Trophoblast cell (in vitro differentiated cells and primary cell): ENCODE measurements around the gene FKBP5.
"Not testable (repeated sequence)": the region's sequence is repeated elsewhere in the genome, so short reads cannot be mapped to it uniquely, and the experiment has no call there.

Experiments
- DNase-seq, 2 donors: peaks; one replicate each; pipeline ENCODE4 v3.0.0-alpha.2; 2016
- H2AFZ ChIP-seq: 2 replicates; pipeline ENCODE4 v1.6.1; 2013; ENCODE audit warnings: low read length, moderate library complexity, mild to moderate bottlenecking; ENCODE audit not compliant: insufficient read depth, poor library complexity
- H2AK5ac ChIP-seq: 2 replicates; pipeline ENCODE4 v1.6.1; 2013; ENCODE audit warnings: mild to moderate bottlenecking, low read length
- H2BK120ac ChIP-seq: 2 replicates; pipeline ENCODE4 v1.6.1; 2013; ENCODE audit warnings: low read length, mild to moderate bottlenecking, moderate library complexity; ENCODE audit not compliant: insufficient read depth, poor library complexity
- H2BK12ac ChIP-seq: 2 replicates; pipeline ENCODE4 v1.6.1; 2013; ENCODE audit warnings: mild to moderate bottlenecking, low read length, moderate library complexity
- H2BK5ac ChIP-seq: 2 replicates; pipeline ENCODE4 v1.6.1; 2013; ENCODE audit warnings: low read length, low read depth, moderate library complexity, mild to moderate bottlenecking; ENCODE audit not compliant: poor library complexity
- H3K14ac ChIP-seq: 2 replicates; pipeline ENCODE4 v1.6.1; 2013; ENCODE audit warnings: mild to moderate bottlenecking, low read length
- H3K18ac ChIP-seq: 2 replicates; pipeline ENCODE4 v1.6.1; 2013; ENCODE audit warnings: mild to moderate bottlenecking, low read length
- H3K23ac ChIP-seq: 2 replicates; pipeline ENCODE4 v1.6.1; 2013; ENCODE audit warnings: low read length
- H3K27ac ChIP-seq: 2 replicates; pipeline ENCODE4 v1.5.1; 2013; ENCODE audit warnings: low read depth, mild to moderate bottlenecking, inconsistent platforms, low read length, moderate library complexity
- H3K27me3 ChIP-seq: 2 replicates; pipeline ENCODE4 v1.6.1; 2013; ENCODE audit warnings: inconsistent platforms, mild to moderate bottlenecking, low read length, moderate library complexity; ENCODE audit not compliant: insufficient read depth
- H3K36me3 ChIP-seq, 2 experiments: 1 replicate in 1 of 2; 2 replicates in 1 of 2; pipeline ENCODE4 v1.6.1; 2013; ENCODE audit warnings: low read length in 2 of 2, mild to moderate bottlenecking in 2 of 2, moderate library complexity in 1 of 2; ENCODE audit not compliant: insufficient read depth in 2 of 2, control insufficient read depth in 1 of 2
- H3K4ac ChIP-seq: 2 replicates; pipeline ENCODE4 v1.6.1; 2013; ENCODE audit warnings: low read depth, mild to moderate bottlenecking, low read length, moderate library complexity
- H3K4me1 ChIP-seq, 2 experiments: 1 replicate in 1 of 2; 2 replicates in 1 of 2; pipeline ENCODE4 v1.6.1; 2013; ENCODE audit warnings: low read length in 2 of 2, mild to moderate bottlenecking in 2 of 2, moderate library complexity in 1 of 2; ENCODE audit not compliant: insufficient read depth in 2 of 2, control insufficient read depth in 1 of 2
- H3K4me2 ChIP-seq: 2 replicates; pipeline ENCODE4 v1.6.1; 2013; ENCODE audit warnings: inconsistent platforms, mild to moderate bottlenecking, low read length, moderate library complexity
- H3K4me3 ChIP-seq: 2 replicates; pipeline ENCODE4 v1.5.1; 2013; ENCODE audit warnings: mild to moderate bottlenecking, low read depth, low read length, inconsistent platforms
- H3K79me1 ChIP-seq: one replicate; pipeline ENCODE4 v1.6.1; 2013; ENCODE audit warnings: low read length
- H3K79me2 ChIP-seq: 2 replicates; pipeline ENCODE4 v1.6.1; 2013; ENCODE audit warnings: low read length, mild to moderate bottlenecking; ENCODE audit not compliant: control insufficient read depth, insufficient read depth, poor library complexity
- H3K9ac ChIP-seq: 2 replicates; pipeline ENCODE4 v1.6.1; 2013; ENCODE audit warnings: mild to moderate bottlenecking, low read length
- H3K9me3 ChIP-seq: 2 replicates; pipeline ENCODE4 v1.6.1; 2013; ENCODE audit warnings: low read depth, mild to moderate bottlenecking, control low read depth, inconsistent platforms, low read length; ENCODE audit not compliant: insufficient read depth
- H4K12ac ChIP-seq: 2 replicates; pipeline ENCODE4 v1.6.1; 2013; ENCODE audit warnings: low read depth, mild to moderate bottlenecking, low read length, moderate library complexity
- H4K8ac ChIP-seq: 2 replicates; pipeline ENCODE4 v1.6.1; 2013; ENCODE audit warnings: low read depth, mild to moderate bottlenecking, low read length, moderate library complexity
- H4K91ac ChIP-seq: one replicate; pipeline ENCODE4 v1.6.1; 2013; ENCODE audit warnings: low read depth, mild to moderate bottlenecking, low read length, moderate library complexity
- WGBS: extraction: QIAGEN DNeasy Blood & Tissue Kit; methylation state at CpG from one replicate; pipeline ENCODE4 v1.1.7; 2013; ENCODE audit warnings: missing lambda C conversion rate; ENCODE audit not compliant: insufficient read length, insufficient coverage; ENCODE audit errors: extremely low coverage; 5-methylcytosine and 5-hydroxymethylcytosine counted together

FKBP5 gene

GRCh38 chr6:35573495-35574110 lies 115.1 kb downstream of the FKBP5 start:
- H3K9ac ChIP-seq = no peak overlapping the region
- H3K4me1 ChIP-seq = no peaks in the 10 kb centered on the region
- no peak overlapping the region for H3K4me3 ChIP-seq
- no peaks in the 10 kb centered on the region for H3K79me1 ChIP-seq
- no peak overlapping the region for H2BK12ac ChIP-seq
- no peak overlapping the region for H3K4me2 ChIP-seq
- H3K4ac ChIP-seq = no peak overlapping the region
- DNase-seq = no peak
- H2AK5ac ChIP-seq = no peak overlapping the region
- H2AFZ ChIP-seq = no peak overlapping the region
- WGBS = no CpG with 5 or more reads among the region's 3 CpGs
- no peak overlapping the region for H2BK5ac ChIP-seq
- no peak overlapping the region for H3K18ac ChIP-seq
- no peak overlapping the region for H4K8ac ChIP-seq
- H3K27me3 ChIP-seq = no peaks in the 10 kb centered on the region
- H3K9me3 ChIP-seq = peaks cover 1% of the 10 kb centered on the region
- no peak overlapping the region for H3K27ac ChIP-seq
- H4K12ac ChIP-seq = no peak overlapping the region
- no peak overlapping the region for H4K91ac ChIP-seq
- no peak overlapping the region for H3K23ac ChIP-seq
- H2BK120ac ChIP-seq = no peak overlapping the region
- H3K14ac ChIP-seq = no peak overlapping the region
- no peaks in the 10 kb centered on the region for H3K79me2 ChIP-seq
- no peaks in the 10 kb centered on the region for H3K36me3 ChIP-seq

GRCh38 chr6:35570885-35571330 lies 117.8 kb downstream of the FKBP5 start:
- not testable (repeated sequence) for H4K8ac ChIP-seq, H4K91ac ChIP-seq, H3K9me3 ChIP-seq, H2AFZ ChIP-seq, H2AK5ac ChIP-seq, H3K36me3 ChIP-seq, H2BK5ac ChIP-seq, DNase-seq, H3K4me3 ChIP-seq, H3K18ac ChIP-seq, H3K14ac ChIP-seq, H2BK12ac ChIP-seq, H3K23ac ChIP-seq, H3K9ac ChIP-seq, H3K4me1 ChIP-seq, H3K79me2 ChIP-seq, H3K4me2 ChIP-seq, H2BK120ac ChIP-seq, H3K79me1 ChIP-seq, H4K12ac ChIP-seq, H3K4ac ChIP-seq, H3K27ac ChIP-seq, H3K27me3 ChIP-seq
- no CpG with 5 or more reads among the region's 2 CpGs for WGBS

DNA sequence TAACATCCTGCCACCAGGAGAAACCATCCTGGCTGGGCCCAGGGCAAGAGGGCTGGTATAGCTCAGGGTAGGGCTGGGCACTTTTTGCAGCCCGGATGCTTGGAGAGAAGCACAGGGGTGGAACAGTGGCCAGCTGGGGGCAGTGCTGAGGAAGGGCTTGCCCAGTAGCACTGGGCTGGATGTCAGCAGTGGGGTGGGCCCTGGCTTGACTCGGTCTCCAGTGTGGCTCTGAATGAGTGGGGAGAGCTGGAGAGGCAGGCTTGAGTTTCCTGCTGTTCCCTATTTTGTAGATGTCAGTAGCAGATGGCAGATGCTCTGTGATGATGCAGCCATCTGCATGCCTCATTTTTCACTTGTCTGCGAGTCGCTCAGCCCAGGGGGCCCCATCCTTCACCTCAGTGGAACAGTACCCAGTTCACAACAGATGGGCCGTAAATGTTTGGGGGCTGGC lies 119.7 kb downstream of the FKBP5 start:
- Histone ChIP-seq H2BK120ac (no peak overlapping the region), H2BK5ac (no peak overlapping the region), H4K91ac (no peak overlapping the region), H3K9me3 (peaks cover 6% of the 10 kb centered on the region), H2AK5ac (no peak overlapping the region), H3K9ac (no peak overlapping the region), H4K8ac (no peak overlapping the region), H2BK12ac (no peak overlapping the region), H3K79me1 (no peaks in the 10 kb centered on the region), H2AFZ (no peak overlapping the region), H3K27ac (no peak overlapping the region), H3K27me3 (no peaks in the 10 kb centered on the region), H3K4me3 (no peak overlapping the region), H3K4ac (no peak overlapping the region), H3K36me3 (no peaks in the 10 kb centered on the region), H3K4me1 (no peaks in the 10 kb centered on the region), H3K79me2 (no peaks in the 10 kb centered on the region), H3K23ac (no peak overlapping the region), H3K4me2 (no peak overlapping the region), H3K18ac (no peak overlapping the region), H4K12ac (no peak overlapping the region), H3K14ac (no peak overlapping the region)
- WGBS = no CpG with 5 or more reads among the region's 5 CpGs
- no peak for DNase-seq

GRCh38 chr6:35566794-35567193 lies 121.9 kb downstream of the FKBP5 start:
- Histone ChIP-seq H2BK120ac (no peak overlapping the region), H3K27ac (no peak overlapping the region), H2AFZ (no peak overlapping the region), H3K9ac (no peak overlapping the region), H4K91ac (no peak overlapping the region), H3K4me1 (no peaks in the 10 kb centered on the region), H3K27me3 (no peaks in the 10 kb centered on the region), H3K14ac (no peak overlapping the region), H3K4me3 (no peak overlapping the region), H3K79me1 (no peaks in the 10 kb centered on the region), H3K79me2 (no peaks in the 10 kb centered on the region), H4K12ac (no peak overlapping the region), H3K4me2 (no peak overlapping the region), H3K18ac (no peak overlapping the region), H2BK5ac (no peak overlapping the region), H2AK5ac (no peak overlapping the region), H3K23ac (no peak overlapping the region), H3K36me3 (no peaks in the 10 kb centered on the region), H4K8ac (no peak overlapping the region), H2BK12ac (no peak overlapping the region), H3K9me3 (peaks cover 6% of the 10 kb centered on the region), H3K4ac (no peak overlapping the region)
- DNase-seq = no peak
- no CpG with 5 or more reads among the region's 8 CpGs for WGBS
